H1 (cell line): ENCODE measurements around the gene PPP2R2C. TPM values are rescaled to one million over a fixed set of nuclear protein-coding genes. Genes with fewer than 3 reads are reported as not detected.

Experiments
- BRCA1 ChIP-seq: IDR thresholded peaks from 2 replicates; pipeline ENCODE4 v1.6.1; 2012; ENCODE audit warnings: low read depth, low read length, improper control_type of control experiment
- CTBP2 ChIP-seq: IDR thresholded peaks from 2 replicates; pipeline ENCODE4 v1.7.0; 2011; ENCODE audit warnings: borderline replicate concordance, mild to moderate bottlenecking, moderate library complexity, mixed read lengths, low read length; ENCODE audit not compliant: insufficient read depth, insufficient read length
- GTF2F1 ChIP-seq: IDR thresholded peaks from 2 replicates; pipeline ENCODE4 v1.6.1; 2012; ENCODE audit warnings: low read depth, low read length, improper control_type of control experiment, borderline replicate concordance
- SP2 ChIP-seq: IDR thresholded peaks from 2 replicates; pipeline ENCODE4 v1.6.1; 2012; ENCODE audit warnings: mild to moderate bottlenecking, low read length, inconsistent platforms
- polyA plus RNA-seq, 7 experiments: library from polyadenylated mRNA; depleted of rRNA in 3 of 7; stranded (reverse) in 5 of 7; unstranded in 2 of 7; fragments of >200 nt in 5 of 7; fragments of 200-250 nt in 2 of 7; gene quantifications; 1 replicate in 5 of 7; 2 replicates in 1 of 7; 4 replicates in 1 of 7; pipeline versions ENCODE4 v1.2.1 to v1.2.3, GENCODE V29; 2011 to 2013; ENCODE audit warnings: missing spikeins in 2 of 7, mixed read lengths in 2 of 7
- total RNA-seq: library from RNA; stranded (reverse); fragmentation: NEBNext Ultra II Directional; extraction: Animal tissue kit (Norgen Biotek cat#: 25700); gene quantifications from 2 replicates; pipeline ENCODE4 v1.2.1, GENCODE V29; 2021

Gene PPP2R2C
- total and polyA plus RNA-seq, 2 of the 8 experiments (the other 6 are each of a cell fraction or from before 2014, with no cell fraction given), result 6.4 TPM

GRCh38 chr4:6498511-6499237 lies 26.3 kb upstream of the PPP2R2C start (continued):
- TF ChIP-seq CTBP2, result no peak
- TF ChIP-seq BRCA1, result no peak
- no peak for TF ChIP-seq GTF2F1
- no peak for TF ChIP-seq SP2
